Loucy (cell line): Measurements from ENCODE around the gene AKTIP.

Source experiments
- H2AFZ ChIP-seq: fragments of 200-600 bp; sonication (generic); 2 replicates; pipeline ENCODE4 v1.6.0; 2016; ENCODE audit warnings: antibody characterized with exemption, mild to moderate bottlenecking, low read length, moderate library complexity
- H3F3A ChIP-seq: fragments of 200-600 bp; 2 replicates; pipeline ENCODE4 v1.6.0; 2016; ENCODE audit warnings: antibody characterized with exemption, low read depth, mild to moderate bottlenecking
- H3K27me3 ChIP-seq: fragments of 200-600 bp; sonication (generic); 2 replicates; pipeline ENCODE4 v1.6.1; 2014; ENCODE audit warnings: low read length, mild to moderate bottlenecking; ENCODE audit not compliant: insufficient read depth, poor library complexity, severe bottlenecking
- H3K36me3 ChIP-seq: fragments of 200-600 bp; sonication (generic); 2 replicates; pipeline ENCODE4 v1.6.1; 2016; ENCODE audit warnings: low read length; ENCODE audit not compliant: insufficient read depth
- H3K4me1 ChIP-seq: fragments of 200-600 bp; sonication (generic); 2 replicates; pipeline ENCODE4 v1.5.1; 2014; ENCODE audit warnings: low read length, mild to moderate bottlenecking; ENCODE audit not compliant: insufficient read depth, poor library complexity, severe bottlenecking
- H3K4me2 ChIP-seq: fragments of 200-600 bp; sonication (generic); 2 replicates; pipeline ENCODE4 v1.6.0; 2014; ENCODE audit warnings: antibody characterized with exemption, low read length, low read depth, mild to moderate bottlenecking; ENCODE audit not compliant: poor library complexity, severe bottlenecking
- H3K4me3 ChIP-seq: fragments of 200-600 bp; sonication (generic); 2 replicates; pipeline ENCODE4 v1.5.1; 2014; ENCODE audit warnings: low read length, mild to moderate bottlenecking, mixed read lengths; ENCODE audit not compliant: poor library complexity, severe bottlenecking
- H3K79me2 ChIP-seq: fragments of 200-600 bp; sonication (generic); 2 replicates; pipeline ENCODE4 v1.6.1; 2014; ENCODE audit warnings: low read length; ENCODE audit not compliant: insufficient read depth
- H3K9ac ChIP-seq: fragments of 200-600 bp; sonication (generic); 2 replicates; pipeline ENCODE4 v1.6.0; 2014; ENCODE audit warnings: mild to moderate bottlenecking, low read depth, low read length, moderate library complexity; ENCODE audit not compliant: poor library complexity, severe bottlenecking
- H3K9me2 ChIP-seq: fragments of 200-600 bp; sonication (generic); replicated peaks from 2 replicates; pipeline ENCODE4 v1.6.1; 2016; ENCODE audit warnings: low read depth, low read length, mixed read lengths
- H3K9me3 ChIP-seq: fragments of 200-600 bp; sonication (generic); 2 replicates; pipeline ENCODE4 v1.6.1; 2014; ENCODE audit warnings: mild to moderate bottlenecking, antibody characterized with exemption, low read length, low read depth; ENCODE audit not compliant: insufficient read depth
- H4K20me1 ChIP-seq: fragments of 200-600 bp; sonication (generic); 2 replicates; pipeline ENCODE4 v1.6.0; 2014; ENCODE audit warnings: antibody characterized with exemption, low read length, mild to moderate bottlenecking; ENCODE audit not compliant: insufficient read depth, poor library complexity, severe bottlenecking
- EZH2phosphoT487 ChIP-seq: fragments of 200-600 bp; IDR thresholded peaks from 2 replicates; pipeline ENCODE4 v1.6.1; 2018; ENCODE audit warnings: antibody characterized with exemption, mild to moderate bottlenecking, moderate library complexity, borderline replicate concordance
- TF ChIP-seq, protein P1 (sequence below): fragments of 200-600 bp; sonication (generic); conservative IDR thresholded peaks from 2 replicates; pipeline ENCODE4 v1.5.1; 2014; ENCODE audit warnings: mild to moderate bottlenecking, antibody characterized with exemption, low read length

The AKTIP gene

GRCh38 chr16:53482123-53482522 lies 20.9 kb downstream of the AKTIP start:
- Histone ChIP-seq H3K4me3 (no peak overlapping the region), H3K36me3 (peaks cover 83% of the 10 kb centered on the region)
- TF ChIP-seq, protein P1, sequence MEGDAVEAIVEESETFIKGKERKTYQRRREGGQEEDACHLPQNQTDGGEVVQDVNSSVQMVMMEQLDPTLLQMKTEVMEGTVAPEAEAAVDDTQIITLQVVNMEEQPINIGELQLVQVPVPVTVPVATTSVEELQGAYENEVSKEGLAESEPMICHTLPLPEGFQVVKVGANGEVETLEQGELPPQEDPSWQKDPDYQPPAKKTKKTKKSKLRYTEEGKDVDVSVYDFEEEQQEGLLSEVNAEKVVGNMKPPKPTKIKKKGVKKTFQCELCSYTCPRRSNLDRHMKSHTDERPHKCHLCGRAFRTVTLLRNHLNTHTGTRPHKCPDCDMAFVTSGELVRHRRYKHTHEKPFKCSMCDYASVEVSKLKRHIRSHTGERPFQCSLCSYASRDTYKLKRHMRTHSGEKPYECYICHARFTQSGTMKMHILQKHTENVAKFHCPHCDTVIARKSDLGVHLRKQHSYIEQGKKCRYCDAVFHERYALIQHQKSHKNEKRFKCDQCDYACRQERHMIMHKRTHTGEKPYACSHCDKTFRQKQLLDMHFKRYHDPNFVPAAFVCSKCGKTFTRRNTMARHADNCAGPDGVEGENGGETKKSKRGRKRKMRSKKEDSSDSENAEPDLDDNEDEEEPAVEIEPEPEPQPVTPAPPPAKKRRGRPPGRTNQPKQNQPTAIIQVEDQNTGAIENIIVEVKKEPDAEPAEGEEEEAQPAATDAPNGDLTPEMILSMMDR = no peak
- TF ChIP-seq EZH2phosphoT487 = no peak

DNA sequence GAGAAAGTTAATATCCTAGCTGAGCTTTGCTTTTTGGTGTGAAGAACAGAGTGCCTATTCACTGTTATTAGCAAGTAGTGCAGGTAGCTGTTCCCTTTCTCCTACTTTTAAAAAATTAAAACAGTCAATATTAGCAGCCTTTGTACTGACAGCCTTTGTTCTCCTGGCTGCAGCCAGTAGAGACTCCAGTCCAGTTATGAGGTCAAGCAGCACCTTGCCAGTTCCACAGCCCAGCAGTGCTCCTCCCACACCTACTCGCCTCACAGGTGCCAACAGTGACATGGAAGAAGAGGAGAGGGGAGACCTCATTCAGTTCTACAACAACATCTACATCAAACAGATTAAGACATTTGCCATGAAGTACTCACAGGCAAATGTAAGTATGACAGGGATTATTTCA lies 22.6 kb downstream of the AKTIP start:
- H3K79me2 ChIP-seq = no peaks in the 10 kb centered on the region
- H3K36me3 ChIP-seq = peaks cover 79% of the 10 kb centered on the region
- H3K27me3 ChIP-seq = no peaks in the 10 kb centered on the region
- H3K4me2 ChIP-seq = no peak overlapping the region
- H3K9me3 ChIP-seq = no peaks in the 10 kb centered on the region
- no peaks in the 10 kb centered on the region for H3K4me1 ChIP-seq
- no peaks in the 10 kb centered on the region for H4K20me1 ChIP-seq
- no peak overlapping the region for H3K4me3 ChIP-seq
- H2AFZ ChIP-seq = no peak overlapping the region
- no peaks in the 10 kb centered on the region for H3K9me2 ChIP-seq
- no peaks in the 10 kb centered on the region for H3F3A ChIP-seq
- TF ChIP-seq, protein P1 = no peak
- TF ChIP-seq EZH2phosphoT487 = no peak
- no peak overlapping the region for H3K9ac ChIP-seq

More at GRCh38 chr16:53482123-53482522, 20.9 kb downstream of the AKTIP start:
- Histone ChIP-seq H3K9me2 (no peaks in the 10 kb centered on the region), H4K20me1 (no peaks in the 10 kb centered on the region), H3F3A (no peaks in the 10 kb centered on the region), H3K4me1 (no peaks in the 10 kb centered on the region), H3K4me2 (no peak overlapping the region), H3K9ac (no peak overlapping the region), H3K27me3 (no peaks in the 10 kb centered on the region), H3K79me2 (no peaks in the 10 kb centered on the region), H2AFZ (no peak overlapping the region), H3K9me3 (peaks cover 7% of the 10 kb centered on the region; the same call in 1 of the 2 replicates)

DNA sequence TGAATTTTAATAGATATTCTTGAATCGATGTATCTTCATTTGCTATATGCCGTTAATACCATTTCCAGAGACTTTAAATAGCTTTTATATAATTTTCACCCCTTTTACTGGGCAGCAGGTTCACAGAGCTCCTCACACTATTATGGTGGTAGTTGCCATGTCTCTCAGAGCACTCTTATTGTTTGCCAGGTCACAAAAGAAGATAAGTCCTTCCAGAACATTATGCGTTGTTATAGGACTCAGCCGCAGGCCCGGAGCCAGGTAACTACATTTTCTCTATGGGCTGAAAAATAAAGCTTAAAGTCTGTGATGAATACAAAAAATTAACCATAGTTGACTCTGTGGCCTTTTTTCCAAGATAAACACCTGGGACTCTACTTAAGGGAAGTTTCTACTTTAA lies 24.0 kb downstream of the AKTIP start:
- Histone ChIP-seq H3F3A (no peaks in the 10 kb centered on the region), H3K36me3 (peaks cover 66% of the 10 kb centered on the region), H3K4me2 (no peak overlapping the region), H3K4me3 (no peak overlapping the region), H4K20me1 (no peaks in the 10 kb centered on the region), H3K9me3 (no peaks in the 10 kb centered on the region), H3K4me1 (no peaks in the 10 kb centered on the region), H3K9ac (no peak overlapping the region), H3K79me2 (no peaks in the 10 kb centered on the region), H2AFZ (no peak overlapping the region), H3K9me2 (no peaks in the 10 kb centered on the region), H3K27me3 (no peaks in the 10 kb centered on the region)
- no peak for TF ChIP-seq EZH2phosphoT487
- TF ChIP-seq, protein P1 = no peak
